ENCODE results near the gene SRCIN1.

SRCIN1 gene

DNA sequence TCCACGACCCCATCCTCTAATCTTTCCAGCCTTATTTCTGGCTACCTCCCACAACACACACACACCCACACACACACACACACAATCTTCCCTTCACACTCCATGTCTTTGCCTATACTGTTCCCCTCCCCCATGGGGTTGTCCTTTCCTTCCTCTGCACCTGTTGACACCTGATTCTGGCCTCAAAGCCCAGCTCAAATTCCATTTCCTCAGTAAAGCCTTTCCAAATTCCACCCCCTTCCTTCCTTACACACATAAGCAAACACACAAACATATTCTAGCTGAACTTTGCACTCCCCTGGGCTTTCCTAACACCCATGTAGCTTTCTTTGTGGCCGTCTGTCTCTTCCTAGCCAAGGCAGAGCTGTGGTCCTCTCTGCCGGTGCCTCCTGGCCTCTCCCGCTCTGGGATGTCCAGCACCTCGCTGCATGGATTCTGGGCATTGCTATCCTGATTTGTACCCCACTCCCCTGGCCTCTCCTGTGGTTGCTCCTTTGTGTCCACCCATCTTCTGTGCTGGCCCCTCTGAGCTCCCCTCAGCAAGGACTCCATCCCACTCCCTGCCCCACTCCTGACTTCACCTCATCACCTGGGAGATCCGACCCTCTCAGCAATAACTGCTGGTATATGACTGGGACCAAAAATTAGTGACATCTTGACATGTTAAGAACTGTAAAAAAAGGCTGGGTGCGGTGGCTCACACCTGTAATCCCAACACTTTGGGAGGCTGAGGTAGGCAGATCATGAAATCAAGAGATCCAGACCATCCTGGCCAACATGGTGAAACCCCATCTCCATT, 8.4 kb upstream of the SRCIN1 start:
- DNase-seq (ENCODE audit: low read depth): no peak
- no peak overlapping the region for H3K4me3 ChIP-seq (ENCODE audit: control insufficient read depth, low read depth, low read length)
- TF ChIP-seq, protein P1, sequence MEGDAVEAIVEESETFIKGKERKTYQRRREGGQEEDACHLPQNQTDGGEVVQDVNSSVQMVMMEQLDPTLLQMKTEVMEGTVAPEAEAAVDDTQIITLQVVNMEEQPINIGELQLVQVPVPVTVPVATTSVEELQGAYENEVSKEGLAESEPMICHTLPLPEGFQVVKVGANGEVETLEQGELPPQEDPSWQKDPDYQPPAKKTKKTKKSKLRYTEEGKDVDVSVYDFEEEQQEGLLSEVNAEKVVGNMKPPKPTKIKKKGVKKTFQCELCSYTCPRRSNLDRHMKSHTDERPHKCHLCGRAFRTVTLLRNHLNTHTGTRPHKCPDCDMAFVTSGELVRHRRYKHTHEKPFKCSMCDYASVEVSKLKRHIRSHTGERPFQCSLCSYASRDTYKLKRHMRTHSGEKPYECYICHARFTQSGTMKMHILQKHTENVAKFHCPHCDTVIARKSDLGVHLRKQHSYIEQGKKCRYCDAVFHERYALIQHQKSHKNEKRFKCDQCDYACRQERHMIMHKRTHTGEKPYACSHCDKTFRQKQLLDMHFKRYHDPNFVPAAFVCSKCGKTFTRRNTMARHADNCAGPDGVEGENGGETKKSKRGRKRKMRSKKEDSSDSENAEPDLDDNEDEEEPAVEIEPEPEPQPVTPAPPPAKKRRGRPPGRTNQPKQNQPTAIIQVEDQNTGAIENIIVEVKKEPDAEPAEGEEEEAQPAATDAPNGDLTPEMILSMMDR (conservative IDR thresholded peaks at IDR 0.05; ENCODE audit: control insufficient read depth, insufficient read depth, low read depth, low read length): no peak

DNA sequence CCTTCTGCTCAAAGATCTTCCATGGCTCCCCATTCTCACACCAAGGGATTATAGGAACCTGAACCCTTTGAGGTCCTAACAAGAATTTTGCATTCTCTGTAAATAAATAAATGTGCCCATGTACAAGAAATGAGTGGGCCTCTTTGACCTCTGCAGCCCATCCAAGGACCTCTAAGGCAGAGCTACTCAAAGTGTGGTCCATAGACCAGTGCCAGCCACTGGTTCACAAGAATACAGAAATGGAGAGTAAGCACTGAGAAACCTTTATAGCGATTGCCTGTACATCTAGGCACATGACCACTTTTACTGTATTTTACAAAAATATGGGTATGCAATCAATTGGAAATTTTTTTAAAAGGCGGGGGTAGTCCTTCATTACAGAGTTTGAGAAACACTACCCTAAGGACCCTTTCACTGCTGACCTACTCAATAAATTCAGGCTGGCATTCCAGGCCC, 7.8 kb upstream of the SRCIN1 start:
- DNase-seq (ENCODE audit: low read depth): no peak
- TF ChIP-seq, protein P1 (conservative IDR thresholded peaks at IDR 0.05; ENCODE audit: control insufficient read depth, insufficient read depth, low read depth, low read length): no peak
- H3K4me3 ChIP-seq (ENCODE audit: control insufficient read depth, low read depth, low read length): no peak overlapping the region

DNA sequence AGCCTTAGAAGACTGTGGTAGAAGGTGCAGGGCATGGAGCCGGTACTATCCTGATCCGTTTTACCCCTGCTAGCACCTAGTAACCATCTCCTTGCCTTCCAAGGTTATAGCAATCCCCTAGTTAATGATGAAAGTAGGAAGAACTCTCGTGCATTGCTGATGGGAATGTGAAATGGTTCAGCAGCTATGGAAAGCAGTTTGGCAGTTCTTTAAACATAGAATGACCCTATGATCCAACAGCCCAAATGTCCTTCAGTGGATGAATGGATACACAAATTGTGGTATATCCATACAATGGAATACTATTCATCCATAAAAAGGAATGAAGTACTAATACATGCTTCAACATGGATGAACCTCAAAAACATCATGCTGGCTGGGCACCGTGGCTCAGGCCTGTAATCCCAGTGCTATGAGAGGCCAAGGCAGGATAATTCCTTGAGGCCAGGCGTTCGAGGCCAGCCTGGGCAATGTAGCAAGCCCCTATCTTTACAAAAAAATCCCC, 6.2 kb upstream of the SRCIN1 start:
- no peak for DNase-seq (ENCODE audit: low read depth)
- TF ChIP-seq, protein P1 (conservative IDR thresholded peaks at IDR 0.05; ENCODE audit: control insufficient read depth, insufficient read depth, low read depth, low read length): no peak
- H3K4me3 ChIP-seq (ENCODE audit: control insufficient read depth, low read depth, low read length): no peak overlapping the region

DNA sequence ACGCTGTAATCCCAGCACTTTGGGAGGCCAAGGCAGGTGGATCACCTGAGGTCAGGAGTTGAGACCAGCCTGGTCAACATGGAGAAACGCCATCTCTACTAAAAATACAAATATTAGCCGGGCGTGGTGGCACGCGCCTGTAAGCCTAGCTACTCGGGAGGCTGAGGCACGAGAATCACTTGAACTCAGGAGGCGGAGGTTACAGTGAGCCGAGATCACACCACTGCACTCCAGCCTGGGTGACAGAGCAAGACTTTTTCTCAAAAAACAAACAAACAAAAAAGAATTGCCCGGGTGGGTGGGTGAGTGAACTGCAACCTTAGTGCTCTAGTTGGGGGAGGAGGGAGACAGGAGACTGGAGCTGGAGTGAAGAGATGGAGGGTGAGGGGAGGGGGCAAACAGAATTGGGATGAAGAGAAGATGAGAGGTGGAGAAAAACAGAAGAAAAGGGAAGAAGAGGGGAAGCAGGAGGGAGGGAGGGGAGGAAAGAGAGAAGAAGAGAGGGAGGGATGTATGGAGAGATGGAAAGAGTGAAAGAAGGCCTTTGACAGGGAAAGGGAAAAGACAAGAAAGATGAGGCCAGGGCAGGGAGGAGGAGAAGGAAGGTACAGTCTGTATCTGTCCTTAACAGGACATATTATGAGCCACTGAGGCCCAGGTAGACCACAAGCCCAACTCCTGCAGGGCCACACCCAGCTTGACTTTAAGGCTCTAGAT, 5.5 kb upstream of the SRCIN1 start:
- TF ChIP-seq, protein P1 (conservative IDR thresholded peaks at IDR 0.05; ENCODE audit: control insufficient read depth, insufficient read depth, low read depth, low read length): no peak
- no peak overlapping the region for H3K4me3 ChIP-seq (ENCODE audit: control insufficient read depth, low read depth, low read length)
- no peak for DNase-seq (ENCODE audit: low read depth)

DNA sequence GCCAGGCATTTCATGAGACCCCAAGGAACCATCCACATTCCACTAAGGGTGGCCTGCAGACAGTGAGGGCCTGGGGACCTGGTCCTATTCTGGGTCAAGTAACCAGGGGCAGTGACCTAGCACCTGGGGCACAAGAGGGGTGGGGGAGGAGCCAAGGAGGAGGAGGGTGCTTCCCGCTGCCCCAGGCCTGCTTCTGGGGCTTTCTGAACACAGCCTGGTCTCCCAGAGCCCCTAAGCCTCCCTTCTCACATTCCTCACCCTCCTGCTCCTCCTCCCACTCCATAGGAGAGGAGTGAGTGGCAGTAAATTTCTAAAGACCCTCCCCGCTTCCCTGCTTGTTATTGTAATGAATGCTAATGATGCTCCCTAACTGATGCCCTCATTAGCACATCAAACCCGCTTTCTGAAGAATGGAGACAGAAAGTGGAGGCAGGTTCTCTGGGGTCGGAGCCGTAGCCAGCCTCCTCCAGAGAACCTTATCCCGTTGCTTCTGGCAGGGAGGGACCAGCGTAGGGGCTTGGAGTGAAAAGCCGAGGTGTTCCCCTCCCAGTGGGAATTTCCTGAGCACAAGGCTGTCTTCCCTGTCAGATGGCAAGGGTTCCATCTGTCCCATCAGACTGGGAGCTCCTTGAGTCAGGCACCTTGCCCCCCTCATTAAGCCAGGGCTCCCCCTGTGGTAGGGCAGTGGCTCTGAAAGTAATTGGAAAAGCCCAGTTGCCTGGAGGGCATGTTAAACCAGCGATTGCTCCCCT, 3.7 kb upstream of the SRCIN1 start:
- TF ChIP-seq, protein P1 (conservative IDR thresholded peaks at IDR 0.05; ENCODE audit: control insufficient read depth, insufficient read depth, low read depth, low read length): no peak
- no peak overlapping the region for H3K4me3 ChIP-seq (ENCODE audit: control insufficient read depth, low read depth, low read length)
- DNase-seq (ENCODE audit: low read depth): no peak

DNA sequence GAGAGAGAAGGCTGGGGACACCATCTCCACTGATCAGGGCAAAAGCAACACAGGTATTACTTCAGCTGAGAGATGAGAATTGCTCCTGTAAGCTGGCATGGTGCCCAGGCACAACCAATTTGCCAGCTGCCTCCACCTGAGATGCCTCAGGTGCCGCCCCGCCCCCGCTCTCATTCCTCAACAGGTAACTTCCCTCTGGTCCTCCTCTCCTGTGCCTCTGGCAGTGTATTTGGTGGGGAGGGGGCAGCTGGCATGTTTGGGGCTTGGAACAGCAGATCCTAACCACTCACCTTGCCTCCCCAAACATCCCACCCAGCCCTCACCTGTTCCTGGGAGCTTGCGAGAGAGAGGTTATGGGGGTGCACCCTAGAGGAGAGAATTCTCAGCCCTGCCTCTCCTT, 2.9 kb upstream of the SRCIN1 start:
- no peak for DNase-seq (ENCODE audit: low read depth)
- H3K4me3 ChIP-seq (ENCODE audit: control insufficient read depth, low read depth, low read length): no peak overlapping the region
- TF ChIP-seq, protein P1 (conservative IDR thresholded peaks at IDR 0.05; ENCODE audit: control insufficient read depth, insufficient read depth, low read depth, low read length): no peak
